CD4-positive, alpha-beta T cell (primary cell): Measurements from ENCODE around the gene DUOXA1. TPM values are rescaled to one million over a fixed set of nuclear protein-coding genes. Genes with fewer than 3 reads are reported as not detected.
A peak's percentile ranks its signal among the peaks of the same experiment; 100 is the strongest.

Experiments used
- ATAC-seq: fragments of 200-7000 bp; cut with Tn5 transposase; one replicate; pipeline ENCODE4 v1.10.0; 2022; ENCODE audit warnings: mild to moderate bottlenecking; ENCODE audit not compliant: poor library complexity
- CTCF ChIA-PET: fragments of 350-600 bp; sonication (Branson Sonifier 250); formaldehyde crosslinking; loops from one replicate; lab custom pipeline; 2021; ENCODE audit warnings: antibody characterized with exemption, inconsistent platforms; lab: Charles Lee
- POLR2A ChIA-PET: fragments of 350-600 bp; sonication (Branson Sonifier 250); formaldehyde crosslinking; loops from one replicate; lab custom pipeline; 2021; ENCODE audit warnings: antibody characterized with exemption, inconsistent platforms; lab: Charles Lee
- DNase-seq, 14 experiments: peaks; one replicate each; pipeline ENCODE4 v3.0.0-alpha.2; 2013 to 2020; ENCODE audit warnings: mixed read lengths in 2 of 14
- H3K27ac ChIP-seq, 2 donors: one replicate each; pipeline versions ENCODE4 v1.5.1 to v1.7.0; 2013; ENCODE audit warnings: low read length in 2 of 2, low read depth in 1 of 2, mild to moderate bottlenecking in 1 of 2
- H3K27me3 ChIP-seq, 2 experiments: 1 replicate in 1 of 2; 2 replicates in 1 of 2; pipeline versions ENCODE4 v1.6.1 to v1.7.0; 2013; ENCODE audit warnings: low read length in 2 of 2, control low read depth in 1 of 2, mild to moderate bottlenecking in 1 of 2, moderate library complexity in 1 of 2; ENCODE audit not compliant: insufficient read depth in 2 of 2, control insufficient read depth in 1 of 2
- H3K36me3 ChIP-seq: one replicate; pipeline ENCODE4 v1.6.1; 2013; ENCODE audit warnings: low read length, control low read depth; ENCODE audit not compliant: insufficient read depth
- H3K4me1 ChIP-seq: one replicate; pipeline ENCODE4 v1.6.1; 2013; ENCODE audit warnings: low read length, control low read depth; ENCODE audit not compliant: insufficient read depth
- H3K4me3 ChIP-seq: one replicate; pipeline ENCODE4 v1.5.1; 2013; ENCODE audit warnings: mild to moderate bottlenecking, low read length, moderate library complexity
- H3K9me3 ChIP-seq, 2 experiments: 1 replicate in 1 of 2; 2 replicates in 1 of 2; pipeline versions ENCODE4 v1.6.1 to v1.7.0; 2013; ENCODE audit warnings: low read length in 2 of 2, mild to moderate bottlenecking in 2 of 2, control low read depth in 1 of 2, moderate library complexity in 1 of 2; ENCODE audit not compliant: control insufficient read depth in 1 of 2, insufficient read depth in 1 of 2
- H3K27ac Mint-ChIP-seq: one replicate; pipeline ENCODE4 v1.8.0; 2020; ENCODE audit warnings: mixed read lengths
- H3K27me3 Mint-ChIP-seq: one replicate; pipeline ENCODE4 v1.8.0; 2021; ENCODE audit warnings: mixed read lengths
- H3K36me3 Mint-ChIP-seq: one replicate; pipeline ENCODE4 v1.8.0; 2021; ENCODE audit warnings: low read depth, mixed read lengths
- H3K4me1 Mint-ChIP-seq: one replicate; pipeline ENCODE4 v1.8.0; 2021; ENCODE audit warnings: low read depth, mixed read lengths
- H3K4me3 Mint-ChIP-seq: one replicate; pipeline ENCODE4 v1.8.0; 2020; ENCODE audit warnings: mild to moderate bottlenecking, mixed read lengths
- H3K9me3 Mint-ChIP-seq: one replicate; pipeline ENCODE4 v1.8.0; 2020; ENCODE audit warnings: mixed read lengths
- intact Hi-C, 2 experiments: fragments of 100-400 bp; cut with DNase I in 1 of 2; cut with micrococcal nuclease in 1 of 2; formaldehyde crosslinking; loops; one replicate each; pipeline versions ENCODE4 v1.15.1 to v1.9.0; 2023 to 2025; cut with DNase I, micrococcal nuclease
- total RNA-seq, 174 experiments: library from RNA in 2 of 174; stranded (reverse) in 2 of 174; gene quantifications; one replicate each; pipeline ENCODE4 v1.2.3 and lab custom pipeline; 2021 to 2026
- TF ChIP-seq, protein P1 (sequence below): fragments of 200-600 bp; IDR thresholded peaks from one replicate; pipeline ENCODE4 v1.8.0; 2022; ENCODE audit warnings: antibody characterized with exemption, mild to moderate bottlenecking

The DUOXA1 gene
- total RNA-seq, 2 experiments from 2014 or later, result 0.44 to 1.0 TPM

DNA sequence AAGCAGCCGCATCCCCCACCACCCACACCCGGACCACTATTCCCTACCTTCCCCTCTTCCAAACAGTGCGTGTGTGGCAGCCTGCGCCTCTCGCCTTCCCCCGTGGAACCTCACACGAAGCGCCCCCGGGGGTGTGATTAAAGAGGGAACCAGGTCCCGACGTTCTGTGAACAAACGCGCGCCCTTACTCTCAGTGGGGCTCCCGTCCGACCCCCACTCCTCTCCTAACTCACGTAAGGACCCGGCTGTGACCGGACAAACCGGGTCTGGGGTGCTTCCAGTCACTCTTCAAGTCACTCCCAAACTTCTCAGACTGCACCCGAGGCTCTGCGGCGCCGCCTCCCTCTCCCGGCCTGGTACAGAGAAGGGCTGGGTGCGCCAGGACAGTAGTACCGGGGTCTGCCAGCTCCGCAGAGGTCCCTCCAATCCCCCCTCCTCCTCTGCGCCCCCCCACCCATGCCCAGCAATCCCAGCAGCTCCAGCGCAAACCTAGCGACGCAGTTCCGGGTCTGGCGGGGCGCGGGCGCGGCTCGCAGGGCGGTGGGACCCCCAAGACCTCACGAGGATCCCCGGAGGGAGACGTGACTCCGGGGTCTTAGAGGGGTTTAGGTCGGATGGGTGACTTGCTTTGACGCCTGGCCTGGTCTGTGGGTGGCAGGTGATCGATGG lies 574 bp downstream of the DUOXA1 start:
- CTCF ChIA-PET, result interaction anchor here (2.7 kb wide), 1 partner anchor 11 kb away, joined by 28 read pairs; no protein-coding TSS in a partner anchor
- TF ChIP-seq, protein P1, sequence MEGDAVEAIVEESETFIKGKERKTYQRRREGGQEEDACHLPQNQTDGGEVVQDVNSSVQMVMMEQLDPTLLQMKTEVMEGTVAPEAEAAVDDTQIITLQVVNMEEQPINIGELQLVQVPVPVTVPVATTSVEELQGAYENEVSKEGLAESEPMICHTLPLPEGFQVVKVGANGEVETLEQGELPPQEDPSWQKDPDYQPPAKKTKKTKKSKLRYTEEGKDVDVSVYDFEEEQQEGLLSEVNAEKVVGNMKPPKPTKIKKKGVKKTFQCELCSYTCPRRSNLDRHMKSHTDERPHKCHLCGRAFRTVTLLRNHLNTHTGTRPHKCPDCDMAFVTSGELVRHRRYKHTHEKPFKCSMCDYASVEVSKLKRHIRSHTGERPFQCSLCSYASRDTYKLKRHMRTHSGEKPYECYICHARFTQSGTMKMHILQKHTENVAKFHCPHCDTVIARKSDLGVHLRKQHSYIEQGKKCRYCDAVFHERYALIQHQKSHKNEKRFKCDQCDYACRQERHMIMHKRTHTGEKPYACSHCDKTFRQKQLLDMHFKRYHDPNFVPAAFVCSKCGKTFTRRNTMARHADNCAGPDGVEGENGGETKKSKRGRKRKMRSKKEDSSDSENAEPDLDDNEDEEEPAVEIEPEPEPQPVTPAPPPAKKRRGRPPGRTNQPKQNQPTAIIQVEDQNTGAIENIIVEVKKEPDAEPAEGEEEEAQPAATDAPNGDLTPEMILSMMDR, result no peak
- no peak overlapping the region for H3K27ac ChIP-seq
- H3K9me3 ChIP-seq, result peaks cover 0 to 8% of the 10 kb centered on the region in 2 experiments
- POLR2A ChIA-PET, result no interaction called here
- DNase-seq (no peak), ATAC-seq (no peak)
- peaks cover 14% of the 10 kb centered on the region for H3K4me1 ChIP-seq
- H3K4me1 Mint-ChIP-seq, result peaks cover 7% of the 10 kb centered on the region
- no peaks in the 10 kb centered on the region for H3K36me3 ChIP-seq
- no peaks in the 10 kb centered on the region for H3K36me3 Mint-ChIP-seq
- no peak overlapping the region for H3K4me3 Mint-ChIP-seq
- no peak overlapping the region for H3K27ac Mint-ChIP-seq
- no peaks in the 10 kb centered on the region for H3K9me3 Mint-ChIP-seq
- intact Hi-C loops, result loop anchor here (5.0 kb wide), 2 partner anchors 38 to 268 kb away; no protein-coding TSS in a partner anchor
- peaks cover 79% of the 10 kb centered on the region for H3K27me3 Mint-ChIP-seq
- H3K27me3 ChIP-seq, result peaks cover 54 to 60% of the 10 kb centered on the region in 2 experiments
- peak overlapping the region; percentile 26 for H3K4me3 ChIP-seq

GRCh38 chr15:45126535-45127158 lies 3.0 kb downstream of the DUOXA1 start:
- intact Hi-C loops, result loop anchor here (1.0 to 5.0 kb wide), 6 partner anchors 41 to 273 kb away; no protein-coding TSS in a partner anchor
- TF ChIP-seq, protein P1, result peak; percentile 80
- peaks cover 47 to 60% of the 10 kb centered on the region in 2 experiments for H3K27me3 ChIP-seq
- POLR2A ChIA-PET, result interaction anchor here (0.6 to 0.9 kb wide), 3 partner anchors 8 to 275 kb away, joined by 3 read pairs; a partner anchor contains a TSS
- Mint-ChIP-seq H3K27me3 (peaks cover 72% of the 10 kb centered on the region), H3K36me3 (no peaks in the 10 kb centered on the region), H3K9me3 (no peaks in the 10 kb centered on the region), H3K4me1 (peaks cover 7% of the 10 kb centered on the region), H3K4me3 (no peak overlapping the region), H3K27ac (no peak overlapping the region)
- DNase-seq, result peak in 10 of 14 experiments; percentile 26 to 71 (median 38)
- H3K4me1 ChIP-seq, result peaks cover 14% of the 10 kb centered on the region
- no peak overlapping the region for H3K27ac ChIP-seq
- no peaks in the 10 kb centered on the region for H3K36me3 ChIP-seq
- peak; percentile 69 for ATAC-seq
- no peak overlapping the region for H3K4me3 ChIP-seq
- CTCF ChIA-PET, result interaction anchor here (0.6 to 2.7 kb wide), 5 partner anchors 8 to 278 kb away, joined by 3 to 28 read pairs (median 3); no protein-coding TSS in a partner anchor
- peaks cover 0 to 8% of the 10 kb centered on the region in 2 experiments for H3K9me3 ChIP-seq

DNA sequence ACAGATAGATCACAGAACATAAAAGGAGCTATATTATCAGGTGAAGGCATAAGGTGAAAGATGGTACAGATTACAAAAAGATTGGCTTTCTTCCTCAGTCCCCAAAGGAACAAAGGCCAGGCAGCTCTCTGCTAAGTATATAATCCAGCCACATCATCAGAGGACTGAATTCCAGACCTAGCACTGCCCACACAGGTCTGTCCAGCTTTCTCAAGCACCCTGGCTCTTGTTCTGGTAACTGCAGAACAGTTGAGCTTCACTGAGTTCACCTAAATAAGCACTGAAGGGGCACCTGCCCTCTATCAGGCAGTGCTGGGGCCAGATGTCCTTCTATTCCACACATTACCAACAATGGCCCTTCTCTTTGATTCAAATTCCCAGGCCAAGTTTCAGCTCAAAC lies 6.3 kb downstream of the DUOXA1 start:
- intact Hi-C loops, result loop anchor here in 1 of 2 experiments (5.0 kb wide), 1 partner anchor 79 kb away; no protein-coding TSS in a partner anchor
- POLR2A ChIA-PET, result no interaction called here
- Mint-ChIP-seq H3K4me3 (no peak overlapping the region), H3K4me1 (peaks cover 2% of the 10 kb centered on the region), H3K27ac (no peak overlapping the region), H3K9me3 (no peaks in the 10 kb centered on the region), H3K27me3 (peaks cover 68% of the 10 kb centered on the region), H3K36me3 (no peaks in the 10 kb centered on the region)
- no peak overlapping the region for H3K4me3 ChIP-seq
- TF ChIP-seq, protein P1, result no peak
- no peak overlapping the region for H3K27ac ChIP-seq
- CTCF ChIA-PET, result no interaction called here
- ATAC-seq, result no peak
- no peaks in the 10 kb centered on the region for H3K4me1 ChIP-seq
- H3K36me3 ChIP-seq, result no peaks in the 10 kb centered on the region
- peaks cover 32 to 42% of the 10 kb centered on the region in 2 experiments for H3K27me3 ChIP-seq
- no peak for DNase-seq
- no peaks in the 10 kb centered on the region for H3K9me3 ChIP-seq
